PC-3 (cell line): Measurements from ENCODE around the gene SFXN1. TPM values are rescaled to one million over a fixed set of nuclear protein-coding genes. Genes with fewer than 3 reads are reported as not detected.

Experiments used
- ATAC-seq: fragments of 200-7000 bp; cut with Tn5 transposase; 2 replicates; pipeline ENCODE4 v1.9.1; 2020; ENCODE audit warnings: mild to moderate bottlenecking, moderate library complexity
- BruUV-seq: library from RNA; stranded (reverse); fragments of 400-500 nt; replicated peaks from 2 replicates; lab custom pipeline; 2021; lab: Mats Ljungman, UMichigan
- CTCF ChIA-PET: fragments of 300-600 bp; sonication (Branson Sonifier 250); formaldehyde crosslinking; loops from one replicate; lab custom pipeline; 2022; ENCODE audit warnings: antibody characterized with exemption; lab: Charles Lee
- POLR2A ChIA-PET: fragments of 300-600 bp; sonication (Branson Sonifier 250); formaldehyde crosslinking; loops from one replicate; lab custom pipeline; 2022; ENCODE audit warnings: antibody characterized with exemption; ENCODE audit not compliant: unreplicated experiment; lab: Charles Lee
- DNase-seq: peaks from one replicate; pipeline ENCODE4 v3.0.0-alpha.2; 2015
- H2AFZ ChIP-seq: fragments of 300-600 bp; sonication (generic); 2 replicates; pipeline ENCODE4 v1.6.0; 2016; ENCODE audit warnings: antibody characterized with exemption, low read length
- H3F3A ChIP-seq: fragments of 300-600 bp; sonication (generic); one replicate; pipeline ENCODE4 v1.6.0; 2017; ENCODE audit warnings: antibody characterized with exemption, low read length, control low read depth, mild to moderate bottlenecking; ENCODE audit not compliant: unreplicated experiment
- H3K27ac ChIP-seq: fragments of 300-600 bp; sonication (generic); 2 replicates; pipeline ENCODE4 v1.5.1; 2016; ENCODE audit warnings: mild to moderate bottlenecking, low read length
- H3K27me3 ChIP-seq: fragments of 300-600 bp; sonication (generic); 2 replicates; pipeline ENCODE4 v1.6.1; 2016; ENCODE audit warnings: low read length, mixed read lengths
- H3K36me3 ChIP-seq: fragments of 300-600 bp; sonication (generic); 2 replicates; pipeline ENCODE4 v1.6.1; 2016; ENCODE audit warnings: low read depth, mixed run types, low read length, mixed read lengths
- H3K4me1 ChIP-seq: fragments of 300-600 bp; sonication (generic); 2 replicates; pipeline ENCODE4 v1.5.1; 2016; ENCODE audit warnings: low read length; ENCODE audit not compliant: insufficient read depth
- H3K4me2 ChIP-seq: fragments of 300-600 bp; sonication (generic); 2 replicates; pipeline ENCODE4 v1.6.0; 2016; ENCODE audit warnings: low read length
- H3K4me3 ChIP-seq: fragments of 300-600 bp; sonication (generic); 2 replicates; pipeline ENCODE4 v1.5.1; 2016; ENCODE audit warnings: mild to moderate bottlenecking, low read length, mixed read lengths
- H3K79me2 ChIP-seq: fragments of 300-600 bp; sonication (generic); 2 replicates; pipeline ENCODE4 v1.6.1; 2017; ENCODE audit warnings: low read length, mixed read lengths
- H3K9ac ChIP-seq: fragments of 300-600 bp; sonication (generic); 2 replicates; pipeline ENCODE4 v1.6.0; 2016; ENCODE audit warnings: mild to moderate bottlenecking, low read length
- H3K9me2 ChIP-seq: fragments of 300-600 bp; sonication (generic); replicated peaks from 2 replicates; pipeline ENCODE4 v1.6.1; 2016; ENCODE audit warnings: mixed run types, low read length, mixed read lengths
- H3K9me3 ChIP-seq: fragments of 300-600 bp; sonication (generic); 2 replicates; pipeline ENCODE4 v1.6.1; 2016; ENCODE audit warnings: low read length, mixed read lengths
- H4K20me1 ChIP-seq: fragments of 300-600 bp; sonication (generic); 2 replicates; pipeline ENCODE4 v1.6.1; 2016; ENCODE audit warnings: low read length, mixed read lengths
- CTCF ChIP-seq: fragments of 300-600 bp; sonication (generic); conservative IDR thresholded peaks from 2 replicates; pipeline ENCODE4 v1.5.1; 2017; ENCODE audit warnings: antibody characterized with exemption, low read depth, mild to moderate bottlenecking, low read length
- EZH2 ChIP-seq: fragments of 300-600 bp; sonication (generic); IDR thresholded peaks from one replicate; pipeline ENCODE4 v1.6.1; 2017; ENCODE audit warnings: antibody characterized with exemption, mild to moderate bottlenecking, low read length; ENCODE audit not compliant: unreplicated experiment
- EZH2phosphoT487 ChIP-seq: fragments of 300-600 bp; sonication (generic); IDR thresholded peaks from 2 replicates; pipeline ENCODE4 v1.6.1; 2018; ENCODE audit warnings: mild to moderate bottlenecking, antibody characterized with exemption, low read length, borderline replicate concordance
- intact Hi-C: fragments of 100-400 bp; cut with micrococcal nuclease; formaldehyde crosslinking; loops from 2 replicates; pipeline ENCODE4 v1.9.0; 2023
- total RNA-seq: library from RNA; depleted of rRNA; stranded (reverse); fragments of >200 nt; gene quantifications from 2 replicates; pipeline ENCODE4 v1.2.3, GENCODE V29; 2014

The SFXN1 gene
- total RNA-seq, 1 experiment from 2014 or later: 46.5 TPM

GRCh38 chr5:175485631-175486030 is 7.3 kb downstream of the SFXN1 start:
- TF ChIP-seq CTCF (no peak), EZH2 (no peak), EZH2phosphoT487 (no peak)
- Histone ChIP-seq H3F3A (no peaks in the 10 kb centered on the region), H3K36me3 (no peaks in the 10 kb centered on the region; the same call in 1 of the 2 replicates), H3K27ac (no peak overlapping the region), H3K79me2 (peaks cover 98% of the 10 kb centered on the region), H3K9me2 (no peaks in the 10 kb centered on the region), H3K4me2 (no peak overlapping the region), H3K9me3 (no peaks in the 10 kb centered on the region), H4K20me1 (peaks cover 20% of the 10 kb centered on the region; the same call in 1 of the 2 replicates), H3K27me3 (no peaks in the 10 kb centered on the region), H3K4me3 (no peak overlapping the region), H3K9ac (no peak overlapping the region), H3K4me1 (no peaks in the 10 kb centered on the region), H2AFZ (no peak overlapping the region)
- intact Hi-C loops: no loop called here
- ChIA-PET POLR2A (no interaction called here), CTCF (no interaction called here)
- ATAC-seq: no peak
- no peak for DNase-seq
- BruUV-seq: no TSS peak

- H3K4me2 ChIP-seq: no peak overlapping the region
- ATAC-seq (no peak), DNase-seq (no peak)
- TF ChIP-seq EZH2phosphoT487 (no peak), EZH2 (no peak), CTCF (no peak)
- intact Hi-C loops: no loop called here
- peaks cover 11% of the 10 kb centered on the region; the same call in 1 of the 2 replicates for H3K36me3 ChIP-seq
- no peaks in the 10 kb centered on the region for H3K4me1 ChIP-seq
- H3K9me2 ChIP-seq: no peaks in the 10 kb centered on the region
- no peak overlapping the region for H3K9ac ChIP-seq
- H3K27me3 ChIP-seq: no peaks in the 10 kb centered on the region
- no peaks in the 10 kb centered on the region for H3F3A ChIP-seq
- peaks cover 77% of the 10 kb centered on the region for H3K79me2 ChIP-seq
- CTCF ChIA-PET: no interaction called here
- H3K9me3 ChIP-seq: no peaks in the 10 kb centered on the region
- peaks cover 16% of the 10 kb centered on the region; the same call in 1 of the 2 replicates for H4K20me1 ChIP-seq
- no peak overlapping the region for H2AFZ ChIP-seq
- no peak overlapping the region for H3K27ac ChIP-seq
- no TSS peak for BruUV-seq
- POLR2A ChIA-PET: no interaction called here
- no peak overlapping the region for H3K4me3 ChIP-seq
These were observed 9.3 kb downstream of the SFXN1 start for GRCh38 chr5:175487514-175488222.

- Histone ChIP-seq H2AFZ (no peak overlapping the region), H4K20me1 (peaks cover 16% of the 10 kb centered on the region; the same call in 1 of the 2 replicates), H3K27ac (no peak overlapping the region), H3K9ac (no peak overlapping the region), H3K36me3 (peaks cover 24% of the 10 kb centered on the region), H3K9me2 (no peaks in the 10 kb centered on the region), H3K79me2 (peaks cover 55% of the 10 kb centered on the region), H3K4me1 (no peaks in the 10 kb centered on the region), H3F3A (no peaks in the 10 kb centered on the region), H3K4me3 (no peak overlapping the region), H3K4me2 (no peak overlapping the region), H3K9me3 (no peaks in the 10 kb centered on the region), H3K27me3 (no peaks in the 10 kb centered on the region)
- ChIA-PET CTCF (no interaction called here), POLR2A (no interaction called here)
- TF ChIP-seq EZH2phosphoT487 (no peak), EZH2 (no peak), CTCF (no peak)
- ATAC-seq (no peak), DNase-seq (no peak)
- no TSS peak for BruUV-seq
- intact Hi-C loops: no loop called here
These were observed 11.5 kb downstream of the SFXN1 start for GRCh38 chr5:175489693-175490443.
